Activated naive CD8-positive, alpha-beta T cell treated with anti-CD3 and anti-CD28 coated beads, Interleukin-2, amount 50 U/mL, for 16 hours (primary cell): Measurements from ENCODE around the gene USP30.
"Not testable (repeated sequence)": the region's sequence is repeated elsewhere in the genome, so short reads cannot be mapped to it uniquely, and the experiment has no call there.

Experiments
- DNase-seq: peaks from one replicate; pipeline ENCODE4 v3.0.0-alpha.2; 2020; ENCODE audit warnings: low read depth, low spot score

USP30 gene

GRCh38 chr12:109053382-109054123 is 1.2 kb downstream of the USP30 start:
- no peak for DNase-seq

DNA sequence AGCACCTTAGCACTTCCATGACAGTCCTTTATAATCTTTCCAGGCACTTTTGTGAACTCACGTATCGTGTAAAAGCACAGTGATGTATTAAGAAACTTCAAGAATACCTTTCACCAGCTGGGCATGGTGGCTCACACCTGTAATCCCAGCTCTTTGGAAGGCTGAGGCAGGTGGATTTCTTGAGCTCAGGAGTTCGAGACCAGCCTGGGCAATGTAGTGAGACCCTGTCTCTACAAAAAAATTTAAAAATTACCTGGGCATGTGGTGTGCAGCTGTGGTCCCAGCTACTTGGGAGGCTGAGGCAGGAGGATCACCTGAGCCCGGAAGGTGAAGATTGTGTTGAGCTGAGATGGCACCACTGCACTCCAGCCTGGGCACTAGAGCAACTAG is 1.7 kb downstream of the USP30 start:
- not testable (repeated sequence) for DNase-seq

- no peak for DNase-seq
These were observed 2.1 kb downstream of the USP30 start for GRCh38 chr12:109054520-109054919.

DNA sequence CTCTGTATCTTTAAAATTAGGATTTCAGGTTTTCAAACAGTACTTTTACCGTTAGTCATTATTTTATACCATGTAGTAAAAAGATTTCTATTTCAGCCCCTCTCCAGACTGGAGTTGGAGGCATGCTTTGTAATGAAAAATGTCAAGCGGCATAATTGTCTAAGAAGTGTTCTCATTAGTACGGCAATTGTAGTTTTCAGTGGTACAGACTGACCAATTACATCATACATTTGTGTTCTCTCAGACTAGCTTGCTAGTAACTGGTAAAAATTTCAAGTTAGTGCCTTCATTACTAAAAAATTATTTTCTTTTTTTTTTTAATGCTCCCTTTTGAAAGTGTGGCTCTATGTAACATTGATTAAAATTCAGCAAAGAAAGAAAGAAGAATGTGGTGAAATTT is 4.5 kb downstream of the USP30 start:
- DNase-seq, result no peak

DNA sequence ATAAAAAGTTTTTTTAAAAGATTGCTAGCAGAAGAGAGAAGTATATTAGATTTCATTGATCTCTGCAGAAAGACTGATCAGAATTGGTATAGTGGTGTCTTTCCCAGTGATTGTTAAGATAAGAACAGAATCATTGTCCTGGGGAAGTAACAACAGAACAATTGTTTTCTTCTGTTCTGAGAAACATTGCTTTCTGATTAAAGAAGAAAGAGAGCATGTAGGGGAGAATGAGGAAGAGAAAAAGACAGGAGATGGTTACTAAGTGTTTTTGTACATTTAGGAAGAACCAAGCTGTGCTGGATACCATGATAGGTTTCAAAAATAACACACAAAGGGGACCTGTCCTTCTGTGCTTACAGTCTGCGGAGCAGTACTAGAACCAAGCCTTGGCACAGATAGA is 5.0 kb downstream of the USP30 start:
- DNase-seq, result no peak

DNA sequence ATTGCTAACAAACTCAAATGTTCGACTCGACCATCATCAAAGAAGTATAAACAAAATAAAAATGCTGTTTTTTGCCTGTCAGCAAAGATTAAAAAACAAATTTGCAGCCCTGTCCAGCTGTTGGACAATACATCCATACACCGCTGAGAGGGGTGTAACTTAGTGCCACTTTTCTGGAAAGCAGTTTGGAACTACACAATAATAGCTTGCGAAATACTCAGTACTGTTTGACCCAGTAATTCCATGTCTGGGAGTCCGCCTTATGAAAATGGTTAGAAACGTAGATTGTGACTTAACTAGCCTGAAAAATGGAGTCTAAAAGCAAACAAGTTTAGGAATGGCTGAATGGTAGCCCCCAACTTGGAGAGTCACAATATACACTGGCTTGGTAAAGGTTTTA is 6.4 kb downstream of the USP30 start:
- DNase-seq, result no peak

DNA sequence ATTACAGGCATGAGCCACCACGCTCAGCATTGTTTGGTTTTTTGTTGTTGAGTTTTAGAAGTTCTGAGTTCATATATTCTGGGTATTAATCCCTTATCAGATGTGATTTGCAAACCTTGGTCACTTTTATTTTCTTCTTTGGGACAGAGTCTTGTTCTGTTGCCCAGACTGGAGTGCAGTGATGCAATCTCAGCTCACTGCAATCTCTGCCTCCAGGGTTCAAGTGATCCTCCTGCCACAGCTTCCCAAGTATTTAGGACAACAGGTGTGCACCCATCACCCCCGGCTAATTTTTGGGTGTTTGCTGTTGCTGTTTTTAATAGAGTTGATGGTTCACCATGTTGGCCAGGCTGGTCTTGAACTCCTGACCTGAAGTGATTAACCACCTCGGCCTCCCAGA is 11.8 kb downstream of the USP30 start:
- no peak for DNase-seq

DNA sequence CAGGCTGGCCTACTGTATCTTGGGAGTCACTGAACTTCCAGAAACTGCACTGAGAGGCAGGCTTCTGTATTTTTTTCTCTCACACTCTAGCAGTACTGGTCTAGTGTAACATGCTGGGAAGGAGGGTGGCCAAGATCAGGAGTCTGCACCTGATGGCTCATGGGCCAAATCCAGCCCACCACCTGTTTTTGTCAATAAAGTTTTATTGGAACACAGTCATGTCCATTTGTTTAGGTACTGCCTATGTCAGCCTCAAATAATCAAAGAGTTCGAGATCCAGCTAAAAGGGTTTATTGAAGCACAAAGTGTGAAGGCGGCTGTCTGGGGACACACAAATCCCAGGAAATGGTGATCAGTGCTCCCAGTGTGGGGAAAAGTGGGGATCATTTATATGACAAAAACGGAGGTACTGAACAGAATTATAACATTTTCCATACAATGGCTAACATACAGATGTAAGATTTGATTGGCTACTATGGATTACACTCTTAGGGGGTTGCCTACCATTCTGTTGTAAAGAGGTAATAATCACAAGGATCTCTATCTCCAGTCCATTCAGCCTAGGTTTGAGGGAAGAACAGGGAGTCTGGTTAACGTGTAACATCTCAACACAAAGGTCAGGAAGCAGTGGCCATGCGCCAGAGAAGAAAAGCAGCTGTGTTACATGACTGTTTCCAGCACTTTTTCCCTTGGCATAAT is 12.9 kb downstream of the USP30 start:
- no peak for DNase-seq

- no peak for DNase-seq
These were observed 13.4 kb downstream of the USP30 start for GRCh38 chr12:109065853-109066193.

DNA sequence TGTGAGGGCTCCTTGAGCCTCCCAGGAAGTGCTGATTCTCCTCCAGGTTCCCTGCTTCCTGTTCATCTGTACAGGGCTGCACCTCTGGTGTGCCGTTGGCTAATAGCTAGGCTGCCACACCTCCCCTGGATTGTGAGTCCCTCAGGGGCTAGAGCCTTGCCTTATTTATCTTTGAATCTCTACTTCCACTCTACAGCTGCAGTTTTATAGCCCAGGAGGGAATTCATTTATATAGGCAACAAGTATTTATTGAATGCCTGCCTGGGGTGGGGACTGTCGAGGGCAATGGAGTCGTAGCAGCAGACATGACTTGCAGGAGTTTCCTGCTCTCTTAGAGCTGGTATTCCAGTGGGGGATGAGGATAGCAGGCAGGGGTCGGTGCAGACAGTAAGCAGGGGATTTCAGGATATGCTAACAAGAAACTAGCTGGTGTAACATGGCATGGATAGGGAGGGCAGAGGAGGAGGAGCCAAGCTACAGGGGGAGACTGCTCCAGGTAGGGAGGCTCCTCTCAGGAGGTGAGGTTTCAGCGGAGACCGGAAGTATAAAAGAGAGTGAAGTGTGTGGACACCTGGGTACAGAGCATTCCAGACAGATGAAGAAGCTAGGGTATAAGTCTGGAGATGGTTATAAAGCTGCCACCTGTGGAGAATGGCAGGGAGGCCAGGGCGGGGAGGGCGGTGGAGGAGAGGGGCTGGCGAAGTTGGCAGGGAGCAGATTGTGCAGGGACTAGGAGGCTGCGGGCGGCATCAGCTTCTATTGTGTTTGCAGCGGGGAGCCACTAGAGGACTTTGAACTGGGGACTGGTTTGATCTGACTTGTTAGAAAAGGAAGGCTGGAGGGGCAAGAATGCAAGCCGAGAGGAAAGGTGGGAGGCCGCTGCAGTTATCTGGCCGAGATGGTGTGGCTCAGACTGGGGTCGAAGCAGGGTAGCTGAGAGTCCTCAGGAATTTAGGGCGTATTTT is 17.2 kb downstream of the USP30 start:
- no peak for DNase-seq

DNA sequence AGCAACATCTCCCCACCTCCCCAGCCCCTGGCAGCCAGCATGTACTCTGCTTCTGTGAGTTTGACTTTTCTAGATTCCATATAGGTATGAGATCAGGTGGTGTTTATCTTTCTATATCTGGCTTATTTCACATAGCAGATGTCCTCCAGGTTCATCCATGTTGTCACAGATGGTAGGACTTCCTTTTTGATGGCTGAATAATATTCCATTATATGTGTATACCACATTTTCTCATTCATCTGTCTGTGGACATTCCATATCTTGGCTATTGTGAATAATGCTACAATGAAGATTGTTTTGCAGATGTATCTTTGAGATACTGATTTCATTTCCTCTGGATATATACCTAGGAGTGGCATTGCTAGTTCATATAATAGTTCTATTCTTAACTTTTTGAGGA is 22.5 kb downstream of the USP30 start:
- DNase-seq, result no peak

DNA sequence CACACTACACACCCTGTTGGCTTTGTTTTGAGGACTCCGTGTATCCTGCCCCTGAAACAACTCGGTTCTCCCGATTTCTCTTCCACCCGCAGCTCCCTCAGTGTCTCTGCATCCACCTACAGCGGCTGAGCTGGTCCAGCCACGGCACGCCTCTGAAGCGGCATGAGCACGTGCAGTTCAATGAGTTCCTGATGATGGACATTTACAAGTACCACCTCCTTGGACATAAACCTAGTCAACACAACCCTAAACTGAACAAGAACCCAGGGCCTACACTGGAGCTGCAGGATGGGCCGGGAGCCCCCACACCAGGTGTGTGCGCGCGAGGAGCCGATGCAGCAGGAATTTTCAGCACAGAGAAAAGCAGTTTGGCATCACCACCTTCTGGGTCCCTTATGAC is 30.4 kb downstream of the USP30 start:
- no peak for DNase-seq

DNA sequence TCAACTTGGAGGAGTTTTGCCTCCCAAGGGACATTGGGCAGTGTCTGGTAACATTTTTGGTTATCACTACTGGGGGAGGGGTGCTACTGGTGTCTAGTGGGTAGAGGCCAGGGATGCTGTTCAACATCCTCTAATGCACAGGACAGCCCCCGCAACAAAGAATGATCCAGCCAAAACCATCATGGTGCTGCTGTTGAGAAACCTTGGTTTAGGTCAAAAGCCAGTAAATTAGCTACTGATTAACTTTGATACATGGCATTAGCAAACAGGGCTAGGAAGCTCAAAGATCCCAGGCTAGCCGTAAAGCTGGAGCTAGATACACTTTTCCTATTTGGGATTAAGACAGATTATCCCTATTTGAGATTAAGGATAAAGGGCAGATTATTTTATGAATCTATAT is 32.0 kb downstream of the USP30 start:
- DNase-seq, result no peak

- DNase-seq, result no peak
These were observed 33.2 kb downstream of the USP30 start for GRCh38 chr12:109085590-109085989.

DNA sequence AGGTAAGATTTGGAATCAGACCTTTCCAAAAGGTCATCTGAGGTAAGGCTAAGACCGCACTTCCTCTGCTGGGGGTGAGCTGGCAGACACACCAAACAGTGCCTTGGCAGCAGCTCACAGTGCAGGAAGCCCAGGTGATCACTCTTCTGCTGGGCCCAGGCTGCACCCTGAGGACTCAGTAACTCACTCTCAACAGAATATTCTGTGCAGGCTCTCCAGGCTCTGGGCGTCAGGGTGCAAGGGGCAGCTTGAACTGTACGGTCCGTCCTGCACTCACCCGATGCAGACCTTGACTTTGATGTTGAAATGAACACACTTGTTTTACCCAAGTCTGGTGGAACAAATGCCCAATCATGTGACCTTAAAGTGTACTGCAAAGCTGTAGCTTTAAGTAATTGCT is 34.9 kb downstream of the USP30 start:
- DNase-seq, result no peak

DNA sequence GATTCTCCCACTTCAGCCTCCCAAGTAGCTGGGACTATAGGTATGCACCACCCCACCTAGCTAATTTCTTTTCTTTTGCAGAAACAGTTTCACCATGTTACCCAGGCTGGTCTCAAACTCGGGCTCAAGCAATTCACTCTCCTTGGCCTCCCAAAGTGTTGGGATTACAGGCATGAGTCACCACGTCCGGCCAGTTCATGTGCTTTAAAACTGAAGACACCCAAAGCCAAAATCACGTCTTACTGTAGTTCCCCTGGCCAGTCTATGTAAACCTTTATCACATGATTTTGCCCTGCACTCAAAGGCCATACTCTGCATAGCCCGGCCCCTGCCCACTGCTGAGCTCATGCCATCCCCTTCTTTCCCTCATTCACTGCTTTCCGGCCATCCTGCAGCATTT is 36.4 kb downstream of the USP30 start:
- DNase-seq, result no peak

DNA sequence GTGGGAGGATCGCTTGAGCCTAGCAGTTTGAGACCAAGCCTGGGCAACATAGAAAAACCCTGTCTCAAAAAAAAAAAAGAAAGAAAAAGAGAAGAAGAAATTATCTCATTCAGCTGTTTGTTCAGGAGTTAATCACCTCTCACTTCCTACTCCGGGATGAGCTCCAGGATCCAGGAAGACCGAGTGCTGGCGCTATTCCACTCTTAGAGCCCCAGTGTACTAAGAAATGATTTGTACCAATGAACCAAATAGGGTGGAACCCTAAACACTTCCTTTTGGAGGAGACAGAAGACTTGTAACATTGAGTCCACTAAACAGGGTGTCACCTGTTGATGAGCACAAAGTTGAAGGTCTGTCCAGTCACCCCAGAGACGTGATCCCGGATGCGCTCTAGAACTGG is 37.3 kb downstream of the USP30 start:
- DNase-seq, result no peak

DNA sequence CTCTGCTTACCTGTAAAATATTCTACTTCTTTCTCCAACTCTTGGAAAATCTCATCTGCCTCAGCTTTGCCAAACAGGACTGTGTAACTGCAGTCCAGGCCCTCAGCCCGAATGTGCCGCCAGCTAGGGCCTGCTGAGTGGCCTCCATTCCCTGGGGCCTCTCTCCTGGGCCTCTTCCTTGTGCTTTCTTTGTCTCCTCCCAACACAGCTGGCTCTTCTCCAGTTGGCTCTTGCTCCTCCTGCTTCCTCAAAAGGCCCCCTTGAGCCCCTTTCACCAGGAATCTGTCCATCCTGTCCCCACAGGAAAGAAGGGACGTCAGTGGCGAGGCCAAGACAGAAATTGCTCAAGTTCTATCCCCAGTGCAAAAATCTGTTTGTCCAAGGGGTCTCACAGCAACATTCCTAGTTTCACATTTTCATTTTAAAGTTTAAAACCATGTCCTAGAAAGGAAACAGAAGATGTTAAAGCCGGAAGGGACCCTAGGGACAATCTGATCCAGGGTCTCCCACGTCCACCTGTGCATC is 40.2 kb downstream of the USP30 start:
- DNase-seq, result no peak

DNA sequence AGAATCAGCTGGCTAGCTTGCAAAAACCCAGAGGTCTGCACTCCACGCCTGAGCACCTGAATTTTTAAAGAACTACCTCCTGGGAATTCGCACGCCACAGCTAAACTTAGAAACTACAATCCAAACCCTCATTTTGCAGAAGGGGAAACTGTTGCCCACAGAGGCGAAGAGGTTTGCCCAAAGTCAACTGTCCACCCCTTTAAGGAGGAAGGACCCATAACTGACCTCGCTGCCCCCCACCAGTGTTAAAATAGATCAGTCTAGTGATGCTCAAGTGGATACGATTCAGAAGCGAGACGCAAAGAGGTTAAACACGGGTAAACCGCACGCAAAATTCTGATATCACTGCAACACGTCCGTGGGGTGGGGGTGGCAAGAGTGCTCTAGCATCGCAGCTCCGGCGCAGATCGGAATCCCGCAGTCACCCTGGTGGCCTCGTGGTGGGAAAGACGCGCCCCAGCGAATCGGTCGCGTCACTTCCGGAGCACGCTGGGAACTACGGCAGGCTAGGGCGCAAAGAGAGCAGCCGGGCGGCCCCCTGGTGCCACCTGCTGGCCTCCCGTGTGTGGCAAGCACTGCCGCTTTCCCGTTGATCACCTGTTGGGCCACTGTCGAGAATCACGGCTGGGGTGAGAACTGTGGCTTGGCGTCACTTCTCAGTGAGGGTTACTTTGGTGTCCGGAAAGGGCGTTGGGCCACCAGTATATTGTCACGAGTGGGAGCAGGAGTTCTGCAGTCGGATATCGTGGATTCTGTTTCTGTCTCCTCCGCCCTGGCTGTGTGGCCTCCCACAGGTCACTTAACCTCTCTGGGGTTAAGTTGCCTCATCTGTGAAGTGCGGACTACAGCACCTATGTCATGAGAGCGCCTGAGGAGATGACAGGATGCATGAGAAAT is 40.9 kb downstream of the USP30 start, which contains the start of gene ALKBH2:
Gene ALKBH2, minus strand, starts transcription at position 451 of the 897 bp plus-strand sequence. CDS start 686 bp downstream, outside the sequence.
- DNase-seq, result peak; percentile 91

- no peak for DNase-seq
These were observed 44.7 kb downstream of the USP30 start for GRCh38 chr12:109097140-109097434.
